ENCODE data around the gene REXO1. TPM values are rescaled to one million over a fixed set of nuclear protein-coding genes. Genes with fewer than 3 reads are reported as not detected.

The REXO1 gene
- total and polyA plus RNA-seq, 9 of the 15 experiments (the other 6 are each of a cell fraction or from before 2014, with no cell fraction given) = 0.04 to 63.3 (median 15.8) TPM

DNA sequence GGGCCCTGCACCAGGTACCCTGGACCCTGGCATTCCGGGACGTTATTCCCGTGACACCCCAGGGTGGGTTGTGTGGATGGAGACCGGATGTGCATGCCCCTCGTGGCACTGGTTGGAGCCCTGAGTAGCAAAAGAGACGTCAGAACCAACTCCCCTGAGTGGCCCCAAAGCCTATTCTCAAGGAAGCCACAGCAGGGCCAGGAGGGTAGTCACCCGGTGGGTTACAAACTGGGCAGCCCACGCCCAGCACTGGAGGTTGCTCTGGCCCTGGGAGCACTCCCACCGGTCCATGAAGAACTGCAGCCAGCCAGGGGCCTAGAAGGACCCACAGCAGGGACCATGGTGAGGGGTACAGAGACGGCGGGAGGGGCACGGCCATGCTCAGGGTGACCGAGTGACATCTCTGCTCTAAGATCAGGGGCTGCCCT, 7.6 kb upstream of the REXO1 start (continued):
- TF ChIP-seq, protein P1, sequence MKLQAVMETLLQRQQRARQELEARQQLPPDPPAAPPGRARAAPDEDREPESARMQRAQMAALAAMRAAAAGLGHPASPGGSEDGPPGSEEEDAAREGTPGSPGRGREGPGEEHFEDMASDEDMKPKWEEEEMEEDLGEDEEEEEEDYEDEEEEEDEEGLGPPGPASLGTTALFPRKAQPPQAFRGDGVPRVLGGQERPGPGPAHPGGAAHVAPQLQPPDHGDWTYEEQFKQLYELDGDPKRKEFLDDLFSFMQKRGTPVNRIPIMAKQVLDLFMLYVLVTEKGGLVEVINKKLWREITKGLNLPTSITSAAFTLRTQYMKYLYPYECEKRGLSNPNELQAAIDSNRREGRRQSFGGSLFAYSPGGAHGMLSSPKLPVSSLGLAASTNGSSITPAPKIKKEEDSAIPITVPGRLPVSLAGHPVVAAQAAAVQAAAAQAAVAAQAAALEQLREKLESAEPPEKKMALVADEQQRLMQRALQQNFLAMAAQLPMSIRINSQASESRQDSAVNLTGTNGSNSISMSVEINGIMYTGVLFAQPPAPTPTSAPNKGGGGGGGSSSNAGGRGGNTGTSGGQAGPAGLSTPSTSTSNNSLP (IDR thresholded peaks at IDR 0.05; ENCODE audit: borderline replicate concordance, low read depth, low read length) = no peak
- TF ChIP-seq MEF2A (IDR thresholded peaks at IDR 0.05; ENCODE audit: control insufficient read depth, low read depth, low read length) (no peak), KAT8 (IDR thresholded peaks at IDR 0.05; ENCODE audit: low read depth) (no peak), ZHX1 (conservative IDR thresholded peaks at IDR 0.05; ENCODE audit: low read length) (no peak), HNRNPLL (IDR thresholded peaks at IDR 0.05; ENCODE audit: low read depth, low read length, poor library complexity, severe bottlenecking) (no peak), ZNF277 (CRISPR knock-in tag; IDR thresholded peaks at IDR 0.05; ENCODE audit: borderline replicate concordance) (no peak), RBM22 (IDR thresholded peaks at IDR 0.05; ENCODE audit: low read depth, low read length, poor library complexity, severe bottlenecking) (no peak), ATF3 (IDR thresholded peaks at IDR 0.05) (no peak), ATF3 (CRISPR knock-in tag; conservative IDR thresholded peaks at IDR 0.05) (no peak), RAD21 (CRISPR knock-in tag; conservative IDR thresholded peaks at IDR 0.05 in 1 of 2, IDR thresholded peaks at IDR 0.05 in 1 of 2) (no peak), HLTF (IDR thresholded peaks at IDR 0.05) (no peak), DDX20 (tag; IDR thresholded peaks at IDR 0.05; ENCODE audit: low read depth) (no peak), ZNF584 (CRISPR knock-in tag; IDR thresholded peaks at IDR 0.05; ENCODE audit: low read depth) (no peak), ADNP (tag; IDR thresholded peaks at IDR 0.05) (no peak), NCOR1 (IDR thresholded peaks at IDR 0.05) (no peak), KLF16 (IDR thresholded peaks at IDR 0.05) (no peak), ZNF561 (CRISPR knock-in tag; conservative IDR thresholded peaks at IDR 0.05) (no peak), GATA2 (CRISPR knock-in tag; IDR thresholded peaks at IDR 0.05) (no peak), ZNF175 (CRISPR knock-in tag; IDR thresholded peaks at IDR 0.05; ENCODE audit: low read depth) (no peak), BRD9 (IDR thresholded peaks at IDR 0.05; ENCODE audit: low read depth, partially characterized antibody) (no peak), KDM1A (IDR thresholded peaks at IDR 0.05) (no peak)

Data from K562 (cell line).